Peyer's patch (tissue), 4 donors: Measurements from ENCODE around the gene MARCHF2.

Source experiments
- CTCF ChIP-seq, 6 experiments: fragments of 450-650 bp in 4 of 6; fragments of 200-600 bp in 2 of 6; sonication (generic) in 1 of 6; IDR thresholded peaks; one replicate each; pipeline ENCODE4 v1.5.1; 2017 to 2019; ENCODE audit warnings: antibody characterized with exemption in 6 of 6, mild to moderate bottlenecking in 3 of 6, moderate library complexity in 1 of 6
- POLR2A ChIP-seq, 2 donors: fragments of 450-650 bp; IDR thresholded peaks; one replicate each; pipeline ENCODE4 v1.5.1; 2017; ENCODE audit warnings: antibody characterized with exemption in 2 of 2, mild to moderate bottlenecking in 2 of 2, moderate library complexity in 2 of 2

GRCh38 chr19:8363803-8364771, 49.0 kb upstream of the MARCHF2 start, which contains the start of gene ANGPTL4:
- TF ChIP-seq POLR2A (IDR thresholded peaks at IDR 0.05) (peak; percentile 71 to 83), CTCF (IDR thresholded peaks at IDR 0.05) (peak in 3 of 6 experiments; percentile 23 to 43 (median 30))
